HEK293 (cell line): ENCODE data around the gene CHD8.

Experiments used
- CTCF ChIA-PET: fragments of 350-600 bp; formaldehyde crosslinking; extraction: SDS; loops from one replicate; lab custom pipeline; 2021; ENCODE audit warnings: antibody characterized with exemption; lab: Yijun Ruan, JAX
- POLR2A ChIA-PET: fragments of 300-600 bp; formaldehyde crosslinking; extraction: SDS; loops from one replicate; lab custom pipeline; 2020; ENCODE audit warnings: antibody characterized with exemption, inconsistent platforms; lab: Yijun Ruan, JAX
- H3K27ac ChIP-seq: fragments of 200-500 bp; sonication (Bioruptor generic); 2 replicates; pipeline ENCODE4 v1.5.1; 2014; ENCODE audit warnings: low read depth, low read length, control low read depth, inconsistent platforms; ENCODE audit errors: extremely low read depth
- H3K36me3 ChIP-seq, 2 experiments: fragments of 200-500 bp in 1 of 2; sonication (Bioruptor generic) in 1 of 2; 1 replicate in 1 of 2; 2 replicates in 1 of 2; pipeline ENCODE4 v1.5.1; 2014 to 2017; ENCODE audit warnings: inconsistent platforms in 2 of 2, low read length in 2 of 2; ENCODE audit not compliant: control insufficient read depth in 2 of 2, insufficient read depth in 1 of 2
- H3K4me1 ChIP-seq: fragments of 200-500 bp; sonication (Bioruptor generic); 2 replicates; pipeline ENCODE4 v1.5.1; 2014; ENCODE audit warnings: mild to moderate bottlenecking, low read length, inconsistent platforms; ENCODE audit not compliant: control insufficient read depth, insufficient read depth
- H3K4me3 ChIP-seq: 2 replicates; pipeline ENCODE4 v1.5.1; 2011; ENCODE audit warnings: low read depth, mild to moderate bottlenecking, control low read depth, low read length, moderate library complexity
- H3K9me3 ChIP-seq: fragments of 200-500 bp; sonication (Bioruptor generic); 2 replicates; pipeline ENCODE4 v1.5.1; 2014; ENCODE audit warnings: low read depth, low read length, inconsistent platforms; ENCODE audit not compliant: control insufficient read depth, insufficient read depth
- FEZF1 ChIP-seq: fragments of 450-650 bp; formaldehyde crosslinking; IDR thresholded peaks from 2 replicates; pipeline ENCODE4 v1.5.1; 2016; ENCODE audit warnings: missing biosample characterization, missing genetic modification characterization
- SP7 ChIP-seq: fragments of 450-650 bp; formaldehyde crosslinking; IDR thresholded peaks from 2 replicates; pipeline ENCODE4 v1.5.1; 2016; ENCODE audit warnings: missing biosample characterization, missing genetic modification characterization
- ZBTB44 ChIP-seq: fragments of 450-650 bp; IDR thresholded peaks from 2 replicates; pipeline ENCODE4 v1.5.1; 2018; ENCODE audit warnings: missing biosample characterization, mild to moderate bottlenecking, missing genetic modification characterization
- ZNF10 ChIP-seq: fragments of 450-650 bp; formaldehyde crosslinking; IDR thresholded peaks from 2 replicates; pipeline ENCODE4 v1.5.1; 2017; ENCODE audit warnings: missing biosample characterization, missing genetic modification characterization
- ZNF121 ChIP-seq: fragments of 450-650 bp; formaldehyde crosslinking; IDR thresholded peaks from 2 replicates; pipeline ENCODE4 v1.5.1; 2016; ENCODE audit warnings: missing biosample characterization, missing genetic modification characterization
- ZNF140 ChIP-seq: fragments of 450-650 bp; formaldehyde crosslinking; IDR thresholded peaks from 2 replicates; pipeline ENCODE4 v1.5.1; 2016; ENCODE audit warnings: missing biosample characterization, missing genetic modification characterization
- ZNF202 ChIP-seq: fragments of 450-650 bp; formaldehyde crosslinking; IDR thresholded peaks from 2 replicates; pipeline ENCODE4 v1.5.1; 2016; ENCODE audit warnings: missing biosample characterization, missing genetic modification characterization, borderline replicate concordance
- ZNF214 ChIP-seq: fragments of 450-650 bp; formaldehyde crosslinking; IDR thresholded peaks from 2 replicates; pipeline ENCODE4 v1.5.1; 2017; ENCODE audit warnings: missing biosample characterization, mild to moderate bottlenecking, missing genetic modification characterization, borderline replicate concordance
- ZNF391 ChIP-seq: fragments of 450-650 bp; formaldehyde crosslinking; IDR thresholded peaks from 2 replicates; pipeline ENCODE4 v1.5.1; 2016; ENCODE audit warnings: low read depth, missing biosample characterization, missing genetic modification characterization, borderline replicate concordance
- ZNF404 ChIP-seq: fragments of 450-650 bp; formaldehyde crosslinking; IDR thresholded peaks from 2 replicates; pipeline ENCODE4 v1.5.1; 2017; ENCODE audit warnings: missing biosample characterization, missing genetic modification characterization
- ZNF558 ChIP-seq: fragments of 450-650 bp; formaldehyde crosslinking; IDR thresholded peaks from 2 replicates; pipeline ENCODE4 v1.5.1; 2016; ENCODE audit warnings: missing biosample characterization, missing genetic modification characterization
- ZNF561 ChIP-seq: fragments of 450-650 bp; IDR thresholded peaks from 2 replicates; pipeline ENCODE4 v1.5.1; 2018; ENCODE audit warnings: missing biosample characterization, missing genetic modification characterization, borderline replicate concordance
- ZNF621 ChIP-seq: fragments of 450-650 bp; formaldehyde crosslinking; IDR thresholded peaks from 2 replicates; pipeline ENCODE4 v1.5.1; 2017; ENCODE audit warnings: missing biosample characterization, missing genetic modification characterization
- ZNF654 ChIP-seq: fragments of 450-650 bp; formaldehyde crosslinking; IDR thresholded peaks from 2 replicates; pipeline ENCODE4 v1.5.1; 2016; ENCODE audit warnings: low read depth, missing biosample characterization, missing genetic modification characterization
- ZNF677 ChIP-seq: fragments of 450-650 bp; IDR thresholded peaks from 2 replicates; pipeline ENCODE4 v1.5.0; 2018; ENCODE audit warnings: missing biosample characterization, mild to moderate bottlenecking, missing genetic modification characterization, moderate library complexity
- ZNF704 ChIP-seq: fragments of 450-650 bp; formaldehyde crosslinking; IDR thresholded peaks from 2 replicates; pipeline ENCODE4 v1.5.1; 2016; ENCODE audit warnings: missing biosample characterization, missing genetic modification characterization
- ZNF707 ChIP-seq: fragments of 450-650 bp; formaldehyde crosslinking; IDR thresholded peaks from 2 replicates; pipeline ENCODE4 v1.5.1; 2016; ENCODE audit warnings: missing biosample characterization, missing genetic modification characterization
- ZNF777 ChIP-seq: fragments of 450-650 bp; formaldehyde crosslinking; IDR thresholded peaks from 2 replicates; pipeline ENCODE4 v1.5.1; 2017; ENCODE audit warnings: missing biosample characterization, missing genetic modification characterization, borderline replicate concordance
- ZNF791 ChIP-seq: fragments of 450-650 bp; formaldehyde crosslinking; IDR thresholded peaks from 2 replicates; pipeline ENCODE4 v1.5.1; 2016; ENCODE audit warnings: missing biosample characterization, missing genetic modification characterization
- TF ChIP-seq, protein P1 (sequence below): fragments of 450-650 bp; formaldehyde crosslinking; IDR thresholded peaks from 2 replicates; pipeline ENCODE4 v1.5.0; 2017; ENCODE audit warnings: missing biosample characterization, missing genetic modification characterization, borderline replicate concordance
- TF ChIP-seq, protein P2 (sequence below): fragments of 450-650 bp; formaldehyde crosslinking; IDR thresholded peaks from 2 replicates; pipeline ENCODE4 v1.5.1; 2016; ENCODE audit warnings: missing biosample characterization, missing genetic modification characterization
- TF ChIP-seq, protein P3 (sequence below): fragments of 450-650 bp; formaldehyde crosslinking; conservative IDR thresholded peaks from 2 replicates; pipeline ENCODE4 v1.5.1; 2016; ENCODE audit warnings: low read depth, missing biosample characterization, missing genetic modification characterization

CHD8 gene

GRCh38 chr14:21408147-21408546 lies 47.8 kb downstream of the CHD8 start:
- ChIA-PET CTCF (no interaction called here), POLR2A (no interaction called here)
- no peak overlapping the region for H3K4me3 ChIP-seq
- peaks cover 94 to 98% of the 10 kb centered on the region in 2 experiments for H3K36me3 ChIP-seq
- no peaks in the 10 kb centered on the region for H3K4me1 ChIP-seq
- no peak overlapping the region for H3K27ac ChIP-seq
- no peak for TF ChIP-seq ZNF214 (tag by site-specific recombination)
- TF ChIP-seq ZNF561 (tag by site-specific recombination), result no peak
- no peak for TF ChIP-seq ZNF121 (tag by site-specific recombination)
- TF ChIP-seq ZNF777 (tag by site-specific recombination), result no peak
- no peak for TF ChIP-seq ZNF404 (tag by site-specific recombination)
- TF ChIP-seq ZNF677, result no peak
- no peak for TF ChIP-seq ZNF558
- TF ChIP-seq ZNF140, result no peak
- no peaks in the 10 kb centered on the region for H3K9me3 ChIP-seq

GRCh38 chr14:21406213-21406612 lies 49.7 kb downstream of the CHD8 start:
- H3K4me1 ChIP-seq, result no peaks in the 10 kb centered on the region
- H3K36me3 ChIP-seq, result peaks cover 93 to 98% of the 10 kb centered on the region in 2 experiments
- POLR2A ChIA-PET, result no interaction called here
- no peaks in the 10 kb centered on the region for H3K9me3 ChIP-seq
- H3K27ac ChIP-seq, result no peak overlapping the region
- TF ChIP-seq ZNF704 (tag by site-specific recombination), result no peak
- H3K4me3 ChIP-seq, result no peak overlapping the region
- CTCF ChIA-PET, result no interaction called here

DNA sequence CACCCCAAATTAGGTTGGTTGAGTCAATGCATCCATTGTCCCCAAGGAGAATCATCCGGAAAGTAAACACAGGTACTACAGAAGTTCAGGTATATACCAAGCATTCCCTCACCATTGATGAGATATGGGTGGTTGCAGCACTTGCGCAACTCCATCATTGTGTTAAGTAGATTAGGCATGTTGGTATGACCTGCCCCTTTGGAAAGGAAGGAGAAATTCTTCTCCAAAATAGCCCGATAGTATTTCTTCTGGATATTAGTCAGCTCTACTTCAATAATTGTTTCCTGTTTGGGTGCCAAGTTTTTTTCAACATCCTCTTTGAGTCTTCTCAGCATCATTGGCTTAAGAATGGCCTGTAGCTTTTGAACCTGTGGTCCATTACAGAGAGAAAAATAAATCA lies 50.8 kb downstream of the CHD8 start:
- CTCF ChIA-PET, result no interaction called here
- H3K27ac ChIP-seq, result no peak overlapping the region
- H3K4me1 ChIP-seq, result no peaks in the 10 kb centered on the region
- H3K9me3 ChIP-seq, result no peaks in the 10 kb centered on the region
- H3K36me3 ChIP-seq, result peaks cover 93 to 98% of the 10 kb centered on the region in 2 experiments
- H3K4me3 ChIP-seq, result no peak overlapping the region
- POLR2A ChIA-PET, result no interaction called here
- TF ChIP-seq ZNF621 (no peak), ZNF391 (tag by site-specific recombination) (no peak), ZNF202 (tag by site-specific recombination) (no peak), ZNF10 (tag by site-specific recombination) (no peak), ZNF707 (tag by site-specific recombination) (no peak), FEZF1 (tag by site-specific recombination) (no peak), ZNF791 (tag by site-specific recombination) (no peak), SP7 (no peak), ZNF654 (no peak), ZBTB44 (tag by site-specific recombination) (no peak)
- TF ChIP-seq, protein P1, sequence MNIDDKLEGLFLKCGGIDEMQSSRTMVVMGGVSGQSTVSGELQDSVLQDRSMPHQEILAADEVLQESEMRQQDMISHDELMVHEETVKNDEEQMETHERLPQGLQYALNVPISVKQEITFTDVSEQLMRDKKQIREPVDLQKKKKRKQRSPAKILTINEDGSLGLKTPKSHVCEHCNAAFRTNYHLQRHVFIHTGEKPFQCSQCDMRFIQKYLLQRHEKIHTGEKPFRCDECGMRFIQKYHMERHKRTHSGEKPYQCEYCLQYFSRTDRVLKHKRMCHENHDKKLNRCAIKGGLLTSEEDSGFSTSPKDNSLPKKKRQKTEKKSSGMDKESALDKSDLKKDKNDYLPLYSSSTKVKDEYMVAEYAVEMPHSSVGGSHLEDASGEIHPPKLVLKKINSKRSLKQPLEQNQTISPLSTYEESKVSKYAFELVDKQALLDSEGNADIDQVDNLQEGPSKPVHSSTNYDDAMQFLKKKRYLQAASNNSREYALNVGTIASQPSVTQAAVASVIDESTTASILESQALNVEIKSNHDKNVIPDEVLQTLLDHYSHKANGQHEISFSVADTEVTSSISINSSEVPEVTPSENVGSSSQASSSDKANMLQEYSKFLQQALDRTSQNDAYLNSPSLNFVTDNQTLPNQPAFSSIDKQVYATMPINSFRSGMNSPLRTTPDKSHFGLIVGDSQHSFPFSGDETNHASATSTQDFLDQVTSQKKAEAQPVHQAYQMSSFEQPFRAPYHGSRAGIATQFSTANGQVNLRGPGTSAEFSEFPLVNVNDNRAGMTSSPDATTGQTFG (tag by site-specific recombination), result no peak
- TF ChIP-seq, protein P2, sequence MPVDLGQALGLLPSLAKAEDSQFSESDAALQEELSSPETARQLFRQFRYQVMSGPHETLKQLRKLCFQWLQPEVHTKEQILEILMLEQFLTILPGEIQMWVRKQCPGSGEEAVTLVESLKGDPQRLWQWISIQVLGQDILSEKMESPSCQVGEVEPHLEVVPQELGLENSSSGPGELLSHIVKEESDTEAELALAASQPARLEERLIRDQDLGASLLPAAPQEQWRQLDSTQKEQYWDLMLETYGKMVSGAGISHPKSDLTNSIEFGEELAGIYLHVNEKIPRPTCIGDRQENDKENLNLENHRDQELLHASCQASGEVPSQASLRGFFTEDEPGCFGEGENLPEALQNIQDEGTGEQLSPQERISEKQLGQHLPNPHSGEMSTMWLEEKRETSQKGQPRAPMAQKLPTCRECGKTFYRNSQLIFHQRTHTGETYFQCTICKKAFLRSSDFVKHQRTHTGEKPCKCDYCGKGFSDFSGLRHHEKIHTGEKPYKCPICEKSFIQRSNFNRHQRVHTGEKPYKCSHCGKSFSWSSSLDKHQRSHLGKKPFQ, result no peak
- TF ChIP-seq, protein P3, sequence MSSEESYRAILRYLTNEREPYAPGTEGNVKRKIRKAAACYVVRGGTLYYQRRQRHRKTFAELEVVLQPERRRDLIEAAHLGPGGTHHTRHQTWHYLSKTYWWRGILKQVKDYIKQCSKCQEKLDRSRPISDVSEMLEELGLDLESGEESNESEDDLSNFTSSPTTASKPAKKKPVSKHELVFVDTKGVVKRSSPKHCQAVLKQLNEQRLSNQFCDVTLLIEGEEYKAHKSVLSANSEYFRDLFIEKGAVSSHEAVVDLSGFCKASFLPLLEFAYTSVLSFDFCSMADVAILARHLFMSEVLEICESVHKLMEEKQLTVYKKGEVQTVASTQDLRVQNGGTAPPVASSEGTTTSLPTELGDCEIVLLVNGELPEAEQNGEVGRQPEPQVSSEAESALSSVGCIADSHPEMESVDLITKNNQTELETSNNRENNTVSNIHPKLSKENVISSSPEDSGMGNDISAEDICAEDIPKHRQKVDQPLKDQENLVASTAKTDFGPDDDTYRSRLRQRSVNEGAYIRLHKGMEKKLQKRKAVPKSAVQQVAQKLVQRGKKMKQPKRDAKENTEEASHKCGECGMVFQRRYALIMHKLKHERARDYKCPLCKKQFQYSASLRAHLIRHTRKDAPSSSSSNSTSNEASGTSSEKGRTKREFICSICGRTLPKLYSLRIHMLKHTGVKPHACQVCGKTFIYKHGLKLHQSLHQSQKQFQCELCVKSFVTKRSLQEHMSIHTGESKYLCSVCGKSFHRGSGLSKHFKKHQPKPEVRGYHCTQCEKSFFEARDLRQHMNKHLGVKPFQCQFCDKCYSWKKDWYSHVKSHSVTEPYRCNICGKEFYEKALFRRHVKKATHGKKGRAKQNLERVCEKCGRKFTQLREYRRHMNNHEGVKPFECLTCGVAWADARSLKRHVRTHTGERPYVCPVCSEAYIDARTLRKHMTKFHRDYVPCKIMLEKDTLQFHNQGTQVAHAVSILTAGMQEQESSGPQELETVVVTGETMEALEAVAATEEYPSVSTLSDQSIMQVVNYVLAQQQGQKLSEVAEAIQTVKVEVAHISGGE (tag by site-specific recombination), result no peak
